22Rv1 (cell line): ENCODE data around the gene TRERF1.

Experiments used
- ZFX ChIP-seq: fragments of 450-650 bp; IDR thresholded peaks from 2 replicates; pipeline ENCODE4 v1.6.1; 2017; ENCODE audit warnings: antibody characterized with exemption, borderline replicate concordance
- TF ChIP-seq, protein P1 (sequence below): fragments of 450-650 bp; IDR thresholded peaks from 2 replicates; pipeline ENCODE4 v1.5.1; 2017; ENCODE audit warnings: mild to moderate bottlenecking

GRCh38 chr6:42417641-42418112 lies 34.0 kb downstream of the TRERF1 start:
- TF ChIP-seq, protein P1, sequence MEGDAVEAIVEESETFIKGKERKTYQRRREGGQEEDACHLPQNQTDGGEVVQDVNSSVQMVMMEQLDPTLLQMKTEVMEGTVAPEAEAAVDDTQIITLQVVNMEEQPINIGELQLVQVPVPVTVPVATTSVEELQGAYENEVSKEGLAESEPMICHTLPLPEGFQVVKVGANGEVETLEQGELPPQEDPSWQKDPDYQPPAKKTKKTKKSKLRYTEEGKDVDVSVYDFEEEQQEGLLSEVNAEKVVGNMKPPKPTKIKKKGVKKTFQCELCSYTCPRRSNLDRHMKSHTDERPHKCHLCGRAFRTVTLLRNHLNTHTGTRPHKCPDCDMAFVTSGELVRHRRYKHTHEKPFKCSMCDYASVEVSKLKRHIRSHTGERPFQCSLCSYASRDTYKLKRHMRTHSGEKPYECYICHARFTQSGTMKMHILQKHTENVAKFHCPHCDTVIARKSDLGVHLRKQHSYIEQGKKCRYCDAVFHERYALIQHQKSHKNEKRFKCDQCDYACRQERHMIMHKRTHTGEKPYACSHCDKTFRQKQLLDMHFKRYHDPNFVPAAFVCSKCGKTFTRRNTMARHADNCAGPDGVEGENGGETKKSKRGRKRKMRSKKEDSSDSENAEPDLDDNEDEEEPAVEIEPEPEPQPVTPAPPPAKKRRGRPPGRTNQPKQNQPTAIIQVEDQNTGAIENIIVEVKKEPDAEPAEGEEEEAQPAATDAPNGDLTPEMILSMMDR = no peak
- no peak for TF ChIP-seq ZFX
